Measurements from ENCODE around the gene TTLL8.

TTLL8 gene

DNA sequence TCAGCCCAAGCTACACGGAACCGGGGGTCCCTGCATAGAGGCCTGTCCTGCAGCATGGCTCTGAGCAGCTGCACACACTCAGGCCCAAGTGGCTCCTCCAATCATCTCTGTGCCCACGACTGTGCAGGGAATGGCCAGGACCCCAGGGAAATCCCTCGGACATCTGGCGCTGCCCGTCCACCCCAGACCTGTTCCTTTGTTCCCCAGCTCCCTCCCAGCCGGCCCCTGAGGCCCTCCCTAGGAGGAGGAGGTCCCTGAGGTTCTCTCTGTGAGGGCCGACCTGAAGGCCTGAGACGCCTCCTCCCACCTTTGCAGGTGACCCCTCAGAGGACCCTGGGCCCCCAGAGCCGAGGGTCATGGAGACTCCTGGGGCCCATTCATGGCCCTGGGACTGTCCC is 26.0 kb upstream of the TTLL8 start:
- ChIA-PET CTCF (interaction anchor here (1.3 kb wide), 1 partner anchor 54 kb away, joined by 4 read pairs; no protein-coding TSS in a partner anchor), POLR2A (no interaction called here)
- no peak for DNase-seq (ENCODE audit: extremely low spot score)
- TF ChIP-seq CTCF (IDR thresholded peaks at IDR 0.05; ENCODE audit: control extremely low read depth, extremely low read depth, low read depth, missing control alignments): no peak

GRCh38 chr22:50083462-50084079 is 25.5 kb upstream of the TTLL8 start:
- CTCF ChIA-PET: interaction anchor here (1.3 kb wide), 1 partner anchor 53 kb away, joined by 4 read pairs; no protein-coding TSS in a partner anchor
- POLR2A ChIA-PET: no interaction called here
- TF ChIP-seq CTCF (IDR thresholded peaks at IDR 0.05; ENCODE audit: control extremely low read depth, extremely low read depth, low read depth, missing control alignments): no peak
- no peak for DNase-seq (ENCODE audit: extremely low spot score)

- ChIA-PET CTCF (no interaction called here), POLR2A (no interaction called here)
- no peak for TF ChIP-seq CTCF (IDR thresholded peaks at IDR 0.05; ENCODE audit: control extremely low read depth, extremely low read depth, low read depth, missing control alignments)
- DNase-seq (ENCODE audit: extremely low spot score): no peak
Observed at GRCh38 chr22:50082961-50083461, 24.9 kb upstream of the TTLL8 start.

GRCh38 chr22:50082197-50082715 is 24.2 kb upstream of the TTLL8 start:
- no peak for DNase-seq (ENCODE audit: extremely low spot score)
- POLR2A ChIA-PET: no interaction called here

DNA sequence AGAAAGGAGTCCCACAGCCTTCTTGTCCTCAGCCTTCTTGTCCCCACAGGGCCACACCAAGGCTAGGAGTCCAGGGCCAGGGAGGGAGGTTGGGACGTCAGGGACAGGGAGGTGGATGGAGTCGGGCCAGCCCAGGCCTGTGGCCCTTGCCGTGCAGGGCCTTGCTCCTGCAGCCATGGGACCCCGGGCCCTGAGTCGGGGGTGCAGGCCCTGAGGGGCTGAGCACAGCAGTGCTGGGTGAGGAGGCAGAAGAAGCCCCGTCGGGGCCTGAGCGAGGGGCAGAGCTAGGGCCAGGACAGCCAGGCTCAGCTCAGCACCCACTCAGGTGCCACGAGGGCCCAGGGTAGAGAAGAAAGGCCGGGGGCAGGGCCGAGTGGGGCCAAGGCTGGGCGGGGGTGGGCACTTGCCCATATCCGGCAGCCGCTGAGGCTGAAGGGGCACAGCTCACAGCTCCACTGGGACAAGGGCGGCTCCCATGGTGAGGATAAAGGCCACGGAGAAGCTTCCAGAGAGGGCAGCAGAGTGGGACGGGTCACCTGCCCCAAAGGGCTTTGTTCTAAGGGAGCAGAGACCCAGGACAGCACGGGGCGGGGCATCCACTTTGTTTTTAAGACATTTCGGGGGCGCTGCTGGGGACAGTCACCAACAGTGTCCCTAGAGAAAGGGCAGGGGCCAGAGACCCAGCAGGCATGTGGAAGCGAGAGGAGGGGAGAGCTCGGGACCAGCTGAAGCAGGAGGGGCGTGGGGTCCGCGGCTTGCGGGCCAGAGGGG is 23.5 kb upstream of the TTLL8 start:
- POLR2A ChIA-PET: no interaction called here
- CTCF ChIA-PET: interaction anchor here (0.7 to 1.6 kb wide), 3 partner anchors 9 to 52 kb away, joined by 3 read pairs; no protein-coding TSS in a partner anchor
- no peak for DNase-seq (ENCODE audit: extremely low spot score)
- TF ChIP-seq CTCF (IDR thresholded peaks at IDR 0.05; ENCODE audit: control extremely low read depth, extremely low read depth, low read depth, missing control alignments): no peak

More at GRCh38 chr22:50082197-50082715, 24.2 kb upstream of the TTLL8 start:
- CTCF ChIA-PET: interaction anchor here (0.7 kb wide), 1 partner anchor 10 kb away, joined by 3 read pairs; no protein-coding TSS in a partner anchor
- no peak for TF ChIP-seq CTCF (IDR thresholded peaks at IDR 0.05; ENCODE audit: control extremely low read depth, extremely low read depth, low read depth, missing control alignments)

DNA sequence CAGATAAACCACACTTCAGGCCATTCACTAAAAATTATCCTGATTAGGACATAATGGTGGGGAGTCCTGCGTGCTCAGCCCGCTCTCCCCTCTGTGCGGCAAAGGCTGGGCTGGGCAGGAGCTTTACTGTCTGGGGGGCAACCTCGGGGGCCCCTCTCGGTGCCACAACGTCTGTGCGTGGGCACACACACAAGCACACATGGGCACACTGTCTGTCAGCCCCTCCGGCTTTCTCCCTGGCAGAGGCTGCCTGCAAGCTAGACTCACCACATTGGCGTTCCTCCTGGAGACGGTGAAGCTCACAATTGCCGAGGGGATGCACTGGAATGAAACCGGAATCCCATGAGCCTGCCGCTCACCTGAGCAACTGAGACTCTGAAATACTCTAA is 22.0 kb upstream of the TTLL8 start:
- POLR2A ChIA-PET: no interaction called here
- no peak for DNase-seq (ENCODE audit: extremely low spot score)
- CTCF ChIA-PET: interaction anchor here (1.6 to 1.7 kb wide), 2 partner anchors 21 to 50 kb away, joined by 3 to 5 read pairs; no protein-coding TSS in a partner anchor
- no peak for TF ChIP-seq CTCF (IDR thresholded peaks at IDR 0.05; ENCODE audit: control extremely low read depth, extremely low read depth, low read depth, missing control alignments)

Measured in GM10248 (cell line).